LNCaP clone FGC (cell line): ENCODE data around the gene TEX101.
A peak's percentile ranks its signal among the peaks of the same experiment; 100 is the strongest.

Experiments
- DNase-seq: peaks from one replicate; pipeline ENCODE4 v3.0.0-alpha.2; 2011; ENCODE audit warnings: low read depth
- H3K4me3 ChIP-seq: 2 replicates; pipeline ENCODE4 v1.5.1; 2011; ENCODE audit warnings: mild to moderate bottlenecking, low read depth, low read length, control low read depth
- TF ChIP-seq, protein P1 (sequence below): IDR thresholded peaks from 2 replicates; pipeline ENCODE4 v1.5.1; 2012; ENCODE audit warnings: mild to moderate bottlenecking; ENCODE audit not compliant: control insufficient read depth, insufficient read depth; ENCODE audit errors: extremely low read depth

TEX101 gene

DNA sequence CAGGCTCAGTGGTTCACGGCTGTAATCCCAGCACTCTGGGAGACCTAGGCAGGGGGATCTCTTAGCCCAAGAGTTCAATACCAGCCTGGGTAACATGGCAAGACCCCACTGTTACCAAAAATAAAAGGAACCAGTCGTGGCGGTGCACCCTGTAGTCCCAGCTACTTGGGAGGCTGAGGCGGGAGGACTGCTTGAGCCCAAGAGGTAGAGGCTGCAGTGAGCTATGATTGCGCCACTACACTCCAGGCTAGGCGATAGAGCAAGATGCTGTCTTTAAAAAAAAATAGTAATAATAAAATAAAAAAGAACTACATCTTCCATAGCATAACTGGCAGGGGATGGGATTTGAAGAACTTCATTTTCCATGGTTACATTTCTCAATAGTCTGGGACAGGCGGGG is 47.7 kb downstream of the TEX101 start:
- H3K4me3 ChIP-seq: peak overlapping the region; percentile 60
- TF ChIP-seq, protein P1, sequence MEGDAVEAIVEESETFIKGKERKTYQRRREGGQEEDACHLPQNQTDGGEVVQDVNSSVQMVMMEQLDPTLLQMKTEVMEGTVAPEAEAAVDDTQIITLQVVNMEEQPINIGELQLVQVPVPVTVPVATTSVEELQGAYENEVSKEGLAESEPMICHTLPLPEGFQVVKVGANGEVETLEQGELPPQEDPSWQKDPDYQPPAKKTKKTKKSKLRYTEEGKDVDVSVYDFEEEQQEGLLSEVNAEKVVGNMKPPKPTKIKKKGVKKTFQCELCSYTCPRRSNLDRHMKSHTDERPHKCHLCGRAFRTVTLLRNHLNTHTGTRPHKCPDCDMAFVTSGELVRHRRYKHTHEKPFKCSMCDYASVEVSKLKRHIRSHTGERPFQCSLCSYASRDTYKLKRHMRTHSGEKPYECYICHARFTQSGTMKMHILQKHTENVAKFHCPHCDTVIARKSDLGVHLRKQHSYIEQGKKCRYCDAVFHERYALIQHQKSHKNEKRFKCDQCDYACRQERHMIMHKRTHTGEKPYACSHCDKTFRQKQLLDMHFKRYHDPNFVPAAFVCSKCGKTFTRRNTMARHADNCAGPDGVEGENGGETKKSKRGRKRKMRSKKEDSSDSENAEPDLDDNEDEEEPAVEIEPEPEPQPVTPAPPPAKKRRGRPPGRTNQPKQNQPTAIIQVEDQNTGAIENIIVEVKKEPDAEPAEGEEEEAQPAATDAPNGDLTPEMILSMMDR: no peak

DNA sequence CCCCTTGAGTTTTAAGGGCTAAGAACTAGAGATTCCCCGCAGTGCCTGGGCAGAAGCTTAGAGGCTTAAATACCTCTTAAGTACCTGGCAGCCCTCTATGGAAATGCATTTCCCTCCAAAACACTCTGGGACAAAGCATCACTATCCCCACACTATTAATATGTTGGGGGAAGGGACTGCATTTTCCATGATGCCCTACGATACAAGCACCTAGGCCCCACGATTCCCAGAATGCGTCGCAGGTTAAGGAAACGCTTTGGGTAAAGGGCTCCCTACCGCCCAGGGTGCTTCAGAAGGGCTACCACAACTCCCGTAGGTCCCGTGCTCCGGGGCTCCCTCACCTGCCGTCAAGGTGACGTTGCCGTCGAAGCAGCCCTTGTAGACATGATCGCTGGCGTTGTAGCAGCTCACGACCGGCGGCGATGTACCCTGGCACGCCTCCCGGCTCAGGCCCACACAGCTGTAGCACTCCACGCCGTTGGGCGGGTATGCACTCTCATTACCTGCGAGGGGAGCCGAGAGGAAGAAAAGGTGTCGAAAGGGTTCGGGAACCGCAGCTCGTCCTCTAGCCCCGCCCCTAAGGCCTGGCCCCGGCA is 48.2 kb downstream of the TEX101 start:
- DNase-seq: no peak
- TF ChIP-seq, protein P1: no peak
- H3K4me3 ChIP-seq: peak overlapping the region; percentile 60

More for the DNA sequence above, 47.7 kb downstream of the TEX101 start:
- DNase-seq: no peak

DNA sequence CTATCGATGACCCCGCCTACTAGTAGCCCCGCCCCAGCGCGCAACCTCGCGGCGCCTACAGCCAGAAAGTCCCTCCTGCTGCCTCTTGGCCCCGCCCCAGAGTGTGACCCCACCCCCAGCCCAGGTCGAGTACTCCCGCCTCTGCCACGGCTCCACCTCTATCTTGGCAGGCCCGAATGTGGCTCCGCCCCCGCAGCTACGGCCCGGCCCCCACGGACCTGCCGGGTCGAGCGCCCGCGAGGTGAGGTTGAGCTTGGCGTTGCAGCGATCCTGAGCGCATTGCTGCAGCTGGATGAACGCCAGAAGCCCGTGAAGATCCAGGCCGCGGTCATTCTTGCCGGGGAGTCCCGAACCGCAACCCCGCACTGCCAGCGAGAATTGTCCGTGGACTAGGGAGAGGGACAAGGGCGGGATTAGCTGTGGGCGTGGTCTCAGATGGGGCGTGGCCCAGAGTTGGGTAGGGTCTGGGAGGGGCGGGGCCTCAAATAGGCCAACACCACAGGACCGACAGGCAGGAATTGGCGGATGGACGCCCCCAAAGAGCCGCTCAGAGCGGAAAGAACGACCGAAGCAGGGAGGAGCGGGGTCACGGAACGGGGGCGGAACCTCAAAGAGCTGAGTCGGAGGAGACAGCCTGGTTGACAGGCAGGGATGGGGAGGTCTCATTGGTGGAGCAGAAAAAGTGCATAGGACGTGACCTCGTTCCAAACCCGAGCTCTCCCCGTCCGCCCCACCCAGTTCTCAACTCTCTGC is 48.9 kb downstream of the TEX101 start:
- peak overlapping the region; percentile 60 for H3K4me3 ChIP-seq
- DNase-seq: peak; percentile 66
- TF ChIP-seq, protein P1: no peak

DNA sequence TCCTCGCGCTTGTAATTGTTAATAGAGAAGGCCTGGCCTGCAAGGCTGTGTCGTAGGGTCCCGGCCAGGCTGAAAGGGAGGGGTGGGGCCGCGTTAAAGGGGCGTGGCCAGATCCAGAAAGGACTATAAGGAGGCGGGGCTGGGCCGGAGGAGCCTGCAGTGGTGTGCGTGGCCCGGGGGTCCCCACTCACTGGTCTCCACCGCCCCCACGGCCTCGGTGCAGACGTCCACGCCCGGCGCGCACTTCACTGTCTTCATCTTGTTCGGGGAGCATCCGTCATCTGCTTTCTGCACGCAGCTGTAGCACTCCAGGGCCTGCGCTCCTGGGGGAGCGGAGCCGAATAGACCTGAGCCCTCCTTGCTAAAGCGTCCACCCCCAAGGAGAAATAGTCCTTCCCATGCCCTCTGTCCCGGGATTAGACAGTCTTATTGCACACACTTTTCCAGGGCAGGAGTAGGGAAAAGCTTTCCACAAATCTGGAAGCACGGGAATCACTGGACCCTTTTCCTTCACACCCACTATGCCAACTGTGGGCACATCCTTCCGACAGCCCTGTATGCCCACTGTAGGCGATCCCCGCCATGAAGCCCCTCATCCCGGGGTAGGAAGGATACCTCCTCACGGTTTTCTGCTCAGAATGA is 49.6 kb downstream of the TEX101 start:
- TF ChIP-seq, protein P1: no peak
- peak overlapping the region; percentile 60 for H3K4me3 ChIP-seq
- no peak for DNase-seq

DNA sequence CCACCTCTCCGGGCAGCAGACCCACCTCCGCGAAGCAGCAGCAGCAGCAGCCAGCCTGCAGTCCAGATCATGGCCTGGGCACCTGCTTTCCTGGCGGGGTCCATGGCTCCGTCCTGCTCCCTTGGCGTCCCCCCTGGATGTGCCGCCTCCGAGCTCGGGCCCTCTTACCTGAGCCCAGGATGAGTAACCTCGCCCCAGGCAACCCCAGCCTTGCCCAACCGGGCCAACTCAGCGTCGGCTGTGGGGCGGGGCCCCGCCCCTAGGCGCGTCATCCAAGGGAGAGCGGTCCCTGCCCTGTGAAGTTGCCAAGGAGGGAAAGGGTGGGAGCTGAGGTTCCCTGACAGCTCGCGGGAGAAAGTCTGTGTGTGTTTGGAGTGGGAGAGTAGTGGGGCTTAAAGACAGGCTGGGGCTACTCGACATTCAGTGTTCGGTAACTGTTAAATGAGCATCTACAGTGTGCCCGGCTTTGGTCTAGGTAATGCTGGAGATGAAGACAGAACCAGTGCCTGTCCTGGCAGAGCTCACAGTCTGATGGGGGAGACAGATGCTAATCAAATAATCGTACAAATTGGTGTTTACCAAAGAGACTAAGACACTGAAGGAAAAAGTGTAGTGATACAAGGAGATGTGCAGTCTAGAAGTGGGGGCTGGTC is 50.9 kb downstream of the TEX101 start, which contains the start of gene LYPD3:
Gene LYPD3 (minus strand): TSS at position 141 of the 653 bp plus-strand sequence. CDS start 37 bp downstream, at position 104.
- TF ChIP-seq, protein P1: no peak
- DNase-seq: no peak
- no peak within 1 kb of the TSS; the same call in 1 of the 2 replicates for H3K4me3 ChIP-seq

DNA sequence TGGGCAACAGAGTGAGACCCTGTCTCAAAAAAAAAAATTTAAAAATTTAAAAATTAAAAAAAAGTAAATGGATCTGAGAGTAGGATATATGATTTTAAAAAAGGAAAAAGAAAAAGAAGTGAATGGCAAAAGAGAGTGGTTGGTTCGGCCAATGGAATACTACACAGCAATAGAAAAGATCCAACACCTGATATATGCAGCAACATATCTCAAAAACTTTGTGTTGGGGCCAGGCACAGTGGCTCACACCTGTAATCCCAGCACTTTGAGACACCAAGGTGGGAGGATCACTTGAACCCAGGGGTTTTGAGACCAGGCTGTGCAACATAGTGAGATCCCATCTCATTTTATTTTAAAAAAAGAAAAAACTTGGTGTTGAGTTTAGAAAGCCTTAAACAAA is 52.1 kb downstream of the TEX101 start:
- H3K4me3 ChIP-seq: no peak overlapping the region
- TF ChIP-seq, protein P1: no peak
- DNase-seq: no peak
